Neural cell (in vitro differentiated cells): ENCODE data around the gene STK32A. TPM values are rescaled to one million over a fixed set of nuclear protein-coding genes. Genes with fewer than 3 reads are reported as not detected.

Experiments used
- H2AFZ ChIP-seq: fragments of 200-600, 300-800 bp; sonication (generic), shearing (Covaris generic); 2 replicates; pipeline ENCODE4 v1.6.0; 2014; ENCODE audit warnings: low read depth, mild to moderate bottlenecking, antibody characterized with exemption, low read length, moderate library complexity
- H3F3A ChIP-seq: fragments of 200-600 bp; shearing (Covaris generic); 2 replicates; pipeline ENCODE4 v1.6.1; 2016; ENCODE audit warnings: mild to moderate bottlenecking, moderate library complexity, mixed read lengths, antibody characterized with exemption, low read length; ENCODE audit not compliant: insufficient read depth, poor library complexity, severe bottlenecking
- H3K27ac ChIP-seq: fragments of 200-600, 300-800 bp; sonication (generic), shearing (Covaris generic); 2 replicates; pipeline ENCODE4 v1.5.1; 2014; ENCODE audit warnings: mild to moderate bottlenecking, low read length, moderate library complexity
- H3K27me3 ChIP-seq: fragments of 300-800, 200-600 bp; sonication (generic), shearing (Covaris generic); 2 replicates; pipeline ENCODE4 v1.6.0; 2014; ENCODE audit warnings: mild to moderate bottlenecking, low read depth, low read length, moderate library complexity; ENCODE audit not compliant: insufficient read depth
- H3K36me3 ChIP-seq: fragments of 300-800, 200-600 bp; sonication (generic), shearing (Covaris generic); 2 replicates; pipeline ENCODE4 v1.5.1; 2014; ENCODE audit warnings: mild to moderate bottlenecking, antibody characterized with exemption, low read length, moderate library complexity; ENCODE audit not compliant: insufficient read depth
- H3K4me2 ChIP-seq: fragments of 300-800, 200-600 bp; sonication (generic), shearing (Covaris generic); 2 replicates; pipeline ENCODE4 v1.6.0; 2014; ENCODE audit warnings: mild to moderate bottlenecking, low read length
- H3K4me3 ChIP-seq: fragments of 300-800, 200-600 bp; sonication (generic), shearing (Covaris generic); 2 replicates; pipeline ENCODE4 v1.5.1; 2014; ENCODE audit warnings: mild to moderate bottlenecking, low read length, moderate library complexity
- H3K79me2 ChIP-seq: fragments of 200-600 bp; shearing (Covaris generic); replicated peaks from 2 replicates; pipeline ENCODE4 v1.6.0; 2014; ENCODE audit warnings: mild to moderate bottlenecking, low read length, moderate library complexity; ENCODE audit not compliant: insufficient read depth
- H3K9ac ChIP-seq: fragments of 300-800, 200-600 bp; sonication (generic), shearing (Covaris generic); 2 replicates; pipeline ENCODE4 v1.6.1; 2016; ENCODE audit warnings: mild to moderate bottlenecking, low read length, mixed read lengths
- H3K9me2 ChIP-seq: fragments of 200-600 bp; shearing (Covaris generic); 2 replicates; pipeline ENCODE4 v1.6.1; 2016; ENCODE audit warnings: mild to moderate bottlenecking, low read length, mixed read lengths; ENCODE audit not compliant: insufficient read depth
- H3K9me3 ChIP-seq: fragments of 200-600, 300-800 bp; sonication (generic), shearing (Covaris generic); 2 replicates; pipeline ENCODE4 v1.6.1; 2016; ENCODE audit warnings: mild to moderate bottlenecking, mixed run types, low read length, moderate library complexity, mixed read lengths
- H4K20me1 ChIP-seq: fragments of 200-600 bp; shearing (Covaris generic); 2 replicates; pipeline ENCODE4 v1.6.1; 2016; ENCODE audit warnings: mild to moderate bottlenecking, mixed run types; ENCODE audit not compliant: insufficient read depth
- EP300 ChIP-seq: fragments of 450-650 bp; conservative IDR thresholded peaks from 2 replicates; pipeline ENCODE4 v1.6.1; 2014; ENCODE audit warnings: antibody characterized with exemption, mild to moderate bottlenecking, moderate library complexity; ENCODE audit not compliant: poor library complexity, severe bottlenecking
- EZH2 ChIP-seq: fragments of 200-600, 300-800 bp; shearing (Covaris generic), sonication (generic); IDR thresholded peaks from 2 replicates; pipeline ENCODE4 v1.6.1; 2014; ENCODE audit warnings: antibody characterized with exemption, low read length, borderline replicate concordance, mild to moderate bottlenecking; ENCODE audit not compliant: insufficient read depth, poor library complexity, severe bottlenecking
- MXI1 ChIP-seq: fragments of 450-650 bp; conservative IDR thresholded peaks from 2 replicates; pipeline ENCODE4 v1.6.1; 2014; ENCODE audit warnings: antibody characterized with exemption, mild to moderate bottlenecking; ENCODE audit not compliant: poor library complexity, severe bottlenecking
- POLR2AphosphoS5 ChIP-seq: IDR thresholded peaks from 2 replicates; pipeline ENCODE4 v1.6.1; 2012
- RAD21 ChIP-seq: fragments of 450-650 bp; conservative IDR thresholded peaks from 2 replicates; pipeline ENCODE4 v1.6.1; 2014; ENCODE audit warnings: antibody characterized with exemption, mild to moderate bottlenecking, moderate library complexity
- REST ChIP-seq: IDR thresholded peaks from 2 replicates; pipeline ENCODE4 v1.6.1; 2012; ENCODE audit warnings: borderline replicate concordance
- SMC3 ChIP-seq: fragments of 450-650 bp; conservative IDR thresholded peaks from 2 replicates; pipeline ENCODE4 v1.6.1; 2014; ENCODE audit warnings: antibody characterized with exemption, mild to moderate bottlenecking, moderate library complexity; ENCODE audit not compliant: poor library complexity
- TAF1 ChIP-seq: IDR thresholded peaks from 2 replicates; pipeline ENCODE4 v1.6.1; 2012; ENCODE audit warnings: low read depth
- polyA plus RNA-seq: library from polyadenylated mRNA; depleted of rRNA; stranded (reverse); fragments of >200 nt; gene quantifications from 2 replicates; pipeline ENCODE4 v1.2.3, GENCODE V29; 2014
- TF ChIP-seq, protein P1 (sequence below): fragments of 450-650 bp; IDR thresholded peaks from 2 replicates; pipeline ENCODE4 v1.5.1; 2014; ENCODE audit warnings: antibody characterized with exemption, mild to moderate bottlenecking, moderate library complexity; ENCODE audit not compliant: poor library complexity, severe bottlenecking

The STK32A gene
- polyA plus RNA-seq, 1 donor from 2014 or later: 23.1 TPM

GRCh38 chr5:147426640-147427327, 192.0 kb downstream of the STK32A start:
- Histone ChIP-seq H3F3A (no peaks in the 10 kb centered on the region), H3K27ac (no peak overlapping the region), H3K27me3 (no peaks in the 10 kb centered on the region), H3K9me3 (no peaks in the 10 kb centered on the region), H3K4me2 (no peak overlapping the region), H2AFZ (no peak overlapping the region), H4K20me1 (peaks cover 74% of the 10 kb centered on the region), H3K36me3 (peaks cover 16% of the 10 kb centered on the region), H3K9ac (no peak overlapping the region), H3K79me2 (peaks cover 89% of the 10 kb centered on the region), H3K9me2 (no peaks in the 10 kb centered on the region), H3K4me3 (no peak overlapping the region)
- no peak for TF ChIP-seq EZH2
- no peak for TF ChIP-seq RAD21
- no peak for TF ChIP-seq MXI1
- TF ChIP-seq SMC3: no peak
- no peak for TF ChIP-seq POLR2AphosphoS5
- TF ChIP-seq EP300: no peak
- TF ChIP-seq, protein P1, sequence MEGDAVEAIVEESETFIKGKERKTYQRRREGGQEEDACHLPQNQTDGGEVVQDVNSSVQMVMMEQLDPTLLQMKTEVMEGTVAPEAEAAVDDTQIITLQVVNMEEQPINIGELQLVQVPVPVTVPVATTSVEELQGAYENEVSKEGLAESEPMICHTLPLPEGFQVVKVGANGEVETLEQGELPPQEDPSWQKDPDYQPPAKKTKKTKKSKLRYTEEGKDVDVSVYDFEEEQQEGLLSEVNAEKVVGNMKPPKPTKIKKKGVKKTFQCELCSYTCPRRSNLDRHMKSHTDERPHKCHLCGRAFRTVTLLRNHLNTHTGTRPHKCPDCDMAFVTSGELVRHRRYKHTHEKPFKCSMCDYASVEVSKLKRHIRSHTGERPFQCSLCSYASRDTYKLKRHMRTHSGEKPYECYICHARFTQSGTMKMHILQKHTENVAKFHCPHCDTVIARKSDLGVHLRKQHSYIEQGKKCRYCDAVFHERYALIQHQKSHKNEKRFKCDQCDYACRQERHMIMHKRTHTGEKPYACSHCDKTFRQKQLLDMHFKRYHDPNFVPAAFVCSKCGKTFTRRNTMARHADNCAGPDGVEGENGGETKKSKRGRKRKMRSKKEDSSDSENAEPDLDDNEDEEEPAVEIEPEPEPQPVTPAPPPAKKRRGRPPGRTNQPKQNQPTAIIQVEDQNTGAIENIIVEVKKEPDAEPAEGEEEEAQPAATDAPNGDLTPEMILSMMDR: no peak
- TF ChIP-seq REST: no peak
- no peak for TF ChIP-seq TAF1

GRCh38 chr5:147427521-147428401, 192.9 kb downstream of the STK32A start:
- Histone ChIP-seq H4K20me1 (peaks cover 83% of the 10 kb centered on the region), H3K79me2 (peaks cover 99% of the 10 kb centered on the region), H3K4me3 (no peak overlapping the region), H2AFZ (no peak overlapping the region), H3K27ac (no peak overlapping the region), H3K4me2 (no peak overlapping the region), H3K9me3 (no peaks in the 10 kb centered on the region), H3K9ac (no peak overlapping the region), H3K9me2 (no peaks in the 10 kb centered on the region), H3K36me3 (peaks cover 21% of the 10 kb centered on the region), H3K27me3 (no peaks in the 10 kb centered on the region), H3F3A (no peaks in the 10 kb centered on the region)
- TF ChIP-seq RAD21: no peak
